Rectal smooth muscle tissue (tissue), 1 donor: ENCODE data around the gene FAM13A.
"Not testable (repeated sequence)": the region's sequence is repeated elsewhere in the genome, so short reads cannot be mapped to it uniquely, and the experiment has no call there.

Source experiments
- H3K27ac ChIP-seq: one replicate; pipeline ENCODE4 v1.7.0; 2013; ENCODE audit warnings: low read depth, low read length, inconsistent platforms
- H3K27me3 ChIP-seq: one replicate; pipeline ENCODE4 v1.7.0; 2013; ENCODE audit warnings: low read length; ENCODE audit not compliant: control insufficient read depth, insufficient read depth
- H3K36me3 ChIP-seq: one replicate; pipeline ENCODE4 v1.7.0; 2013; ENCODE audit warnings: low read length; ENCODE audit not compliant: control insufficient read depth, insufficient read depth
- H3K4me1 ChIP-seq: one replicate; pipeline ENCODE4 v1.7.0; 2013; ENCODE audit warnings: low read length; ENCODE audit not compliant: control insufficient read depth, insufficient read depth
- H3K4me3 ChIP-seq: one replicate; pipeline ENCODE4 v1.7.0; 2013; ENCODE audit warnings: low read length
- H3K9ac ChIP-seq: one replicate; pipeline ENCODE4 v1.7.0; 2013; ENCODE audit warnings: low read length

The FAM13A gene

GRCh38 chr4:89007338-89007939 is 49.5 kb downstream of the FAM13A start:
- H3K9ac ChIP-seq, result no peak overlapping the region
- no peaks in the 10 kb centered on the region for H3K4me1 ChIP-seq
- no peaks in the 10 kb centered on the region for H3K36me3 ChIP-seq
- no peaks in the 10 kb centered on the region for H3K27me3 ChIP-seq
- no peak overlapping the region for H3K4me3 ChIP-seq
- no peak overlapping the region for H3K27ac ChIP-seq

GRCh38 chr4:89006307-89006706 is 50.7 kb downstream of the FAM13A start:
- Histone ChIP-seq H3K4me1 (peaks cover 4% of the 10 kb centered on the region), H3K36me3 (no peaks in the 10 kb centered on the region), H3K27me3 (no peaks in the 10 kb centered on the region), H3K9ac (no peak overlapping the region), H3K4me3 (no peak overlapping the region), H3K27ac (no peak overlapping the region)

GRCh38 chr4:89005066-89005465 is 51.9 kb downstream of the FAM13A start:
- not testable (repeated sequence) for H3K4me3 ChIP-seq, H3K4me1 ChIP-seq, H3K36me3 ChIP-seq

GRCh38 chr4:89001647-89002445 is 55.1 kb downstream of the FAM13A start:
- Histone ChIP-seq H3K4me1 (peaks cover 4% of the 10 kb centered on the region), H3K27me3 (no peaks in the 10 kb centered on the region), H3K9ac (no peak overlapping the region), H3K36me3 (no peaks in the 10 kb centered on the region), H3K27ac (no peak overlapping the region), H3K4me3 (no peak overlapping the region)

More at GRCh38 chr4:89005066-89005465, 51.9 kb downstream of the FAM13A start:
- H3K27ac ChIP-seq, H3K9ac ChIP-seq, H3K27me3 ChIP-seq: not testable (repeated sequence)

- Histone ChIP-seq H3K4me1 (peaks cover 4% of the 10 kb centered on the region), H3K27ac (no peak overlapping the region), H3K36me3 (no peaks in the 10 kb centered on the region), H3K4me3 (no peak overlapping the region), H3K9ac (no peak overlapping the region), H3K27me3 (no peaks in the 10 kb centered on the region)
Observed at GRCh38 chr4:89000844-89001360, 56.1 kb downstream of the FAM13A start.

- Histone ChIP-seq H3K4me3 (no peak overlapping the region), H3K27me3 (no peaks in the 10 kb centered on the region), H3K27ac (no peak overlapping the region), H3K4me1 (peaks cover 4% of the 10 kb centered on the region), H3K9ac (no peak overlapping the region), H3K36me3 (no peaks in the 10 kb centered on the region)
Observed at GRCh38 chr4:89000382-89000781, 56.6 kb downstream of the FAM13A start.

- Histone ChIP-seq H3K36me3 (no peaks in the 10 kb centered on the region), H3K9ac (no peak overlapping the region), H3K27ac (no peak overlapping the region), H3K27me3 (no peaks in the 10 kb centered on the region), H3K4me3 (no peak overlapping the region), H3K4me1 (peaks cover 4% of the 10 kb centered on the region)
Observed at GRCh38 chr4:88999392-88999930, 57.5 kb downstream of the FAM13A start.

- Histone ChIP-seq H3K27me3 (no peaks in the 10 kb centered on the region), H3K27ac (no peak overlapping the region), H3K4me3 (no peak overlapping the region), H3K9ac (no peak overlapping the region), H3K36me3 (no peaks in the 10 kb centered on the region), H3K4me1 (peaks cover 4% of the 10 kb centered on the region)
Observed at GRCh38 chr4:88998891-88999290, 58.1 kb downstream of the FAM13A start.

GRCh38 chr4:88998001-88998400 is 59.0 kb downstream of the FAM13A start:
- H3K4me3 ChIP-seq, result no peak overlapping the region
- no peaks in the 10 kb centered on the region for H3K36me3 ChIP-seq
- H3K9ac ChIP-seq, result no peak overlapping the region
- peaks cover 4% of the 10 kb centered on the region for H3K4me1 ChIP-seq
- no peak overlapping the region for H3K27ac ChIP-seq
- H3K27me3 ChIP-seq, result no peaks in the 10 kb centered on the region

- Histone ChIP-seq H3K4me1 (no peaks in the 10 kb centered on the region), H3K4me3 (no peak overlapping the region), H3K9ac (no peak overlapping the region), H3K36me3 (no peaks in the 10 kb centered on the region), H3K27me3 (no peaks in the 10 kb centered on the region), H3K27ac (no peak overlapping the region)
Observed at GRCh38 chr4:88995874-88996273, 61.1 kb downstream of the FAM13A start.

GRCh38 chr4:88995257-88995656 is 61.7 kb downstream of the FAM13A start:
- not testable (repeated sequence) for H3K4me1 ChIP-seq, H3K9ac ChIP-seq, H3K27me3 ChIP-seq, H3K4me3 ChIP-seq, H3K27ac ChIP-seq, H3K36me3 ChIP-seq

- Histone ChIP-seq H3K27me3 (no peaks in the 10 kb centered on the region), H3K36me3 (no peaks in the 10 kb centered on the region), H3K4me3 (no peak overlapping the region), H3K4me1 (no peaks in the 10 kb centered on the region), H3K9ac (no peak overlapping the region), H3K27ac (no peak overlapping the region)
Observed at GRCh38 chr4:88993246-88993645, 63.7 kb downstream of the FAM13A start.
